ENCODE results near the gene IL17REL.

The IL17REL gene

DNA sequence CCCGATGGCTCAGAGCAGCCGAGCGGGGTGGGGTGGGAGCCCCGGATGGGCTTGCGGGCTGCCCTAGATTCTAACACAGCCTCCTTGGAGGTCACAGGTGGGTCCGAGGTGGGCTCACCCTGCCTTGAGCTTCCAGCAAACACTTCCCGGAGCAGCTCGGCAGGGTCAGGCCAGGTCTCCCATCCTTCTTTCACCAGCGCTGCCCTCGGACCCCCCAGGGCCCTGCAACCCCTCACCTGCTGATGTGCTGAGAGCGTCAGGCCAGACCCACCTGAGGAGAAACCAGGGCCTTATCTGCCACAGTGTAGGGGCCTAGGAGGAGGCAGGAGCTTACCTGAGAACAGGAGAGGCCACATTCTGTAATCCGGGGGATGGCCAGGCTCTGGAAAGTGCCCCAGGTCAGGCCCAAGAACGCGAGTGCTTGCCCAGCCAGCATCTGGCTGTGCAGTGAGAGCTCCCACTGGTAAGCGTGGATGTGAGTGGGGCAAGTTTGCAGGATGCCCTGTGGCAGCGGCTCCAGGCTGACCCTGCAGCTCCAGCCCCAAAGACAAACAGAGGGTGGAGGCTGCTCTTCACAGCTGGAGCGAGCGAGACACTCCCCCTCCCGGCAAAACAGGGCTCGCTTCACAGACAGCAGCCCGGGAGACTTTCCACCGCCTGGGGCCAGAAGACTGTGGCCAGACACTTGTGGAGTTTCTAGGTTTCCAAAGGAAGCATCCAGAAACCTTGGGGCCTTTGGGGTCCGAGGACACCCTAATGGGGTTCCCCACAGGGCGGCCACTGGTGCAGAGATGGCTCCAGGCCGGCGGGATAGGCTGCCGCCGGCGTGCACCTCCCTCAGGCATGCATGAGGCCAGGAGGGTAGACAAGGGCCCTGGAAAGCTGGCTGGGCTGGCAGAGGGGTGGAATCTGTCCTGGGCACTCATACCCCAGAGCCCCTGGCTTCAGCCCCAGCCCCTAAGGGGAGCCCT, at the start of gene IL17REL:
Gene IL17REL (minus strand): TSS at position 555 of the 971 bp plus-strand sequence. CDS start 119 bp downstream, at position 436.
- Histone ChIP-seq H3K36me3 (ENCODE audit: control insufficient read depth in 2 of 2, insufficient read depth in 2 of 2, low read length in 2 of 2) (no peaks in the 10 kb centered on the region), H3K4me1 (ENCODE audit: control insufficient read depth in 2 of 2, insufficient read depth in 2 of 2, low read length in 2 of 2) (no peaks in the 10 kb centered on the region), H3K27ac (ENCODE audit: low read depth in 2 of 2, low read length in 2 of 2) (no peak within 1 kb of the TSS), H3K4me3 (ENCODE audit: low read length in 2 of 2) (no peak within 1 kb of the TSS), H3K9ac (ENCODE audit: low read depth in 1 of 2, low read length in 2 of 2) (no peak within 1 kb of the TSS), H3K9me3 (ENCODE audit: control insufficient read depth in 2 of 2, low read length in 2 of 2) (no peaks in the 10 kb centered on the region), H3K27me3 (ENCODE audit: control insufficient read depth in 2 of 2, insufficient read depth in 2 of 2, low read length in 2 of 2) (peaks cover 26 to 47% of the 10 kb centered on the region in 2 donors)

- Histone ChIP-seq H3K4me3 (ENCODE audit: low read length in 2 of 2) (no peak overlapping the region), H3K36me3 (ENCODE audit: control insufficient read depth in 2 of 2, insufficient read depth in 2 of 2, low read length in 2 of 2) (no peaks in the 10 kb centered on the region), H3K4me1 (ENCODE audit: control insufficient read depth in 2 of 2, insufficient read depth in 2 of 2, low read length in 2 of 2) (no peaks in the 10 kb centered on the region), H3K27ac (ENCODE audit: low read depth in 2 of 2, low read length in 2 of 2) (no peak overlapping the region), H3K9me3 (ENCODE audit: control insufficient read depth in 2 of 2, low read length in 2 of 2) (no peaks in the 10 kb centered on the region), H3K9ac (ENCODE audit: low read depth in 1 of 2, low read length in 2 of 2) (no peak overlapping the region), H3K27me3 (ENCODE audit: control insufficient read depth in 2 of 2, insufficient read depth in 2 of 2, low read length in 2 of 2) (peaks cover 6 to 8% of the 10 kb centered on the region in 2 donors)
Observed at GRCh38 chr22:50061824-50062355, 49.3 kb upstream of the IL17REL start.

GRCh38 chr22:50061141-50061823, 48.7 kb upstream of the IL17REL start:
- no peak overlapping the region for H3K27ac ChIP-seq (ENCODE audit: low read depth in 2 of 2, low read length in 2 of 2)
- no peaks in the 10 kb centered on the region for H3K4me1 ChIP-seq (ENCODE audit: control insufficient read depth in 2 of 2, insufficient read depth in 2 of 2, low read length in 2 of 2)
- no peak overlapping the region for H3K9ac ChIP-seq (ENCODE audit: low read depth in 1 of 2, low read length in 2 of 2)
- H3K27me3 ChIP-seq (ENCODE audit: control insufficient read depth in 2 of 2, insufficient read depth in 2 of 2, low read length in 2 of 2): peaks cover 6 to 8% of the 10 kb centered on the region in 2 donors
- H3K36me3 ChIP-seq (ENCODE audit: control insufficient read depth in 2 of 2, insufficient read depth in 2 of 2, low read length in 2 of 2): no peaks in the 10 kb centered on the region
- H3K9me3 ChIP-seq (ENCODE audit: control insufficient read depth in 2 of 2, low read length in 2 of 2): no peaks in the 10 kb centered on the region
- H3K4me3 ChIP-seq (ENCODE audit: low read length in 2 of 2): no peak overlapping the region

DNA sequence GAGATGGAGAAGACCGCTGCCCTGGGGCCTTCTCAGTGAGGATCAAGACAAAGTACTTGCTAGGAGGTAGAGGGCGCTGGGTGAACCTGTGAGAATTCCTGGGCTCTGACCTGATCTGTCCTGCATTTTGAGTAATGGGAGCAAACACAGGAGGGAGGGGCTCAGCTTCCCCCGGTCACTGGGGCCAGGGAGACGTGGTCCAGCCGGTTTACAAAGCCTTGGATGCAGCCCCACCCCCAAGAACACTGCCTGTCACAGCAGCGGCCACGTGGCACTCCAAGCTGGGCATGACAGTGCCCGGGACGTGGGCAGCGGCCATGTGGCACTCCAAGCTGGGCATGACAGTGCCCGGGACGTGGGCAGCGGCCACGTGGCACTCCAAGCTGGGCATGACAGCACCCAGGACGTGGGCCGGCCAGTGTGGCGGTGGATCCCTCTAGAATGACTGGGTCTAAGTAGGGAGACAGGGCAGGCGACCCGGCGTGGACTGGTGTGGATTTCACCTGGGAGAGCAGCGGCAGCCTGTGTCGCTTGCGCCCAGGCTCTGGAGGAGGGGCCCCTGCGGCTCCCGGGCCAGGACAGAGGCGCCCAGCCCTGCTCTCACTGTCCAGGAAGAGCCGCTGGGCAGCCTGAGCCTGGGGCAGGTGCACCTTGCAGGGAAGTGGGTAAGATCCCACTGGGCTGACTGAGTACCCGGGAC, 48.0 kb upstream of the IL17REL start:
- Histone ChIP-seq H3K27me3 (ENCODE audit: control insufficient read depth in 2 of 2, insufficient read depth in 2 of 2, low read length in 2 of 2) (peaks cover 6 to 8% of the 10 kb centered on the region in 2 donors), H3K27ac (ENCODE audit: low read depth in 2 of 2, low read length in 2 of 2) (no peak overlapping the region)

GRCh38 chr22:50059881-50060262, 47.3 kb upstream of the IL17REL start:
- Histone ChIP-seq H3K27me3 (ENCODE audit: control insufficient read depth in 2 of 2, insufficient read depth in 2 of 2, low read length in 2 of 2) (peaks cover 6 to 8% of the 10 kb centered on the region in 2 donors), H3K4me3 (ENCODE audit: low read length in 2 of 2) (no peak overlapping the region), H3K9me3 (ENCODE audit: control insufficient read depth in 2 of 2, low read length in 2 of 2) (no peaks in the 10 kb centered on the region), H3K4me1 (ENCODE audit: control insufficient read depth in 2 of 2, insufficient read depth in 2 of 2, low read length in 2 of 2) (no peaks in the 10 kb centered on the region), H3K27ac (ENCODE audit: low read depth in 2 of 2, low read length in 2 of 2) (no peak overlapping the region), H3K36me3 (ENCODE audit: control insufficient read depth in 2 of 2, insufficient read depth in 2 of 2, low read length in 2 of 2) (no peaks in the 10 kb centered on the region), H3K9ac (ENCODE audit: low read depth in 1 of 2, low read length in 2 of 2) (no peak overlapping the region)

More for the DNA sequence above, 48.0 kb upstream of the IL17REL start:
- Histone ChIP-seq H3K4me1 (ENCODE audit: control insufficient read depth in 2 of 2, insufficient read depth in 2 of 2, low read length in 2 of 2) (no peaks in the 10 kb centered on the region), H3K9me3 (ENCODE audit: control insufficient read depth in 2 of 2, low read length in 2 of 2) (no peaks in the 10 kb centered on the region), H3K4me3 (ENCODE audit: low read length in 2 of 2) (no peak overlapping the region), H3K9ac (ENCODE audit: low read depth in 1 of 2, low read length in 2 of 2) (no peak overlapping the region), H3K36me3 (ENCODE audit: control insufficient read depth in 2 of 2, insufficient read depth in 2 of 2, low read length in 2 of 2) (no peaks in the 10 kb centered on the region)

DNA sequence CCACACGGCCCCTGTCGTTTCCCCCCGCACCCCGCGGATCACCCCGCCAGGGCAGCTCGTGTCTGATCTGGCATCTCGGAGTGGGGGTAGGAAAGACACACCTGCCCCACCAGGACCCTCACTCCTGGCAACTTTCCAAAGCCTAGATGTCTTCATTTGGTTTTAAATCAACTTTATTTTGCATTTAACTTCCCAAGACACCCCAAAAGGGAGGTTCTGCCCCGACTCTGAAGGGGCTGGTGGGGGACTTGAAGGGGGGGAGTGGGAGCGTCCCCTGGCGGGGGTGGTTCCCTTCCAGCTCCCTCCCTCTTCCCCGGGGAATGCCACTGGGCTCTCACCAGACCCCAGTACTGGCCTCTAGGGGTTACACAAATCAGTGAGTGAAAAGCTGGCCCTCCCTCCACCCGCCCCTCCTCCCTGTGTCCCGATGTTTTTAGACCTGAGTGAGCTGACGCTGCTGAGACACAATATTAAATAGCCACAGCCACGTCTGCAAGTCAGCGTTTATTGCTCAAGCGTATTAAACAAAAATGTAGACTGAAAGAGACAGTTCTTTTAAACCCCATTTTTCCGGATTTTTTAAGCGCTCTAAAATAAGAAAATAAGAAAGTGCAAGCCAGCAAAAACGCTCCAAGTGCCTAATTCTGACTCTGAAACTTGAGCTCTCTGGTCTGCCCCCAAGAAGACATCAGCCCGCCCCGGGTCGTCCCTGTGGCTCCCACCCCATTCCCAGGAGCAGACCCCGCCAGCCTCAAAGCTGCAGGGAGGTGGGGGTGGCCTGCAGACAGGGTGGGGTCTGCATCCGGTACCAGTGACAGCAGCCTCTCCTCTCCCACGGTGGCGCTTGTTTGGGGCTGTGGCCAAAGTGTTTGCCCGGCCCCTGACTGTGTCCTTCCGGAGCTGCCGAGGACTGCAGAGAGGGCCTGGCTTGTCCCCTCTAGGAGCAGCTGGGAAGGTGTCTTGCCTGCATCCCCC, 46.6 kb upstream of the IL17REL start:
- H3K4me1 ChIP-seq (ENCODE audit: control insufficient read depth in 2 of 2, insufficient read depth in 2 of 2, low read length in 2 of 2): no peaks in the 10 kb centered on the region
- H3K4me3 ChIP-seq (ENCODE audit: low read length in 2 of 2): no peak overlapping the region
- H3K27ac ChIP-seq (ENCODE audit: low read depth in 2 of 2, low read length in 2 of 2): no peak overlapping the region
- no peaks in the 10 kb centered on the region for H3K36me3 ChIP-seq (ENCODE audit: control insufficient read depth in 2 of 2, insufficient read depth in 2 of 2, low read length in 2 of 2)
- no peak overlapping the region for H3K9ac ChIP-seq (ENCODE audit: low read depth in 1 of 2, low read length in 2 of 2)
- H3K9me3 ChIP-seq (ENCODE audit: control insufficient read depth in 2 of 2, low read length in 2 of 2): no peaks in the 10 kb centered on the region
- peaks cover 6 to 8% of the 10 kb centered on the region in 2 donors for H3K27me3 ChIP-seq (ENCODE audit: control insufficient read depth in 2 of 2, insufficient read depth in 2 of 2, low read length in 2 of 2)

DNA sequence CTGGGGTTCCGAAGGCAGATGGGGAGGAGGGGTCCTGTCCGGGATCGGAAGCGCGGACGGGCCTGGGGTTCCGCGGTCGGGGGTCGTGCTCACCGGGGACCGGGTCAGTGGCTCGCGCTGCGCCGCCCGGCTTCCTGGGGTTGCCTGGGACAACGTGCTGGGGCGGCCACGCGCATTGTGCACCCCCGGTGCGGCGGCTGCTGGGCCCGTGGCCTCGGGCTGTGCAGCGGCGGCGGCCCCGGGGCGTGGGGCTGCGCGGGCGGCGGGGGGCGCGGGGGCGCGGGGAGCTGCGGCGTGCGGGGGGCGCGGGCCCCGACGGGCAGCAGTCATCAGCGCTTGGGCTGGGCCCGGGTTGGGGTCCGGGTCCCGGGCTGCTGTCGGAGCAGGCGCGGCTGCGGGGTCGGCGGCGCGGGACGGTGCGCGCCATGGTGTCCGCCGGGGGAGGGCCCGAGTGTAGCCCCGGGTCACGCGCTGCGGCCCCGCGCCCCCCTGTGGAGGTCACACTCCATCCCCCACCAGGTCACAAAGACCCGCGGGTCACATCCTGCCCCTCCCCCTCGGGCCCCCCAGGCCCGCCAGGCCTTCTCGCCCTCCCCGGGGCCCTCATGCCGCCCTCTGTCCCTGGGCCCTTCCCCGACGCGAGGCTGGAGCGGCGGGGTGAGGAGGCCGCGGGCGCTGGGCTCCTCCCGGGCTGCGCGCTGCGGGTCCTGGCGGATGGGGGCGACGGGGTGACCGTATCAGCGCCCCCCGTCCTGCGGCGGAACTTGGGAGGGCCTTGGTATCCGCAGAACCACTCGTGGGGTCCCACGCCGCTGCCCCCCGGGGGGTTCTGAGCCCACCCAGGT, 45.7 kb upstream of the IL17REL start, which contains the start of gene TTLL8:
Gene TTLL8 (minus strand): TSS at position 238 of the 845 bp plus-strand sequence.
- Histone ChIP-seq H3K4me3 (ENCODE audit: low read length in 2 of 2) (no peak within 1 kb of the TSS), H3K9me3 (ENCODE audit: control insufficient read depth in 2 of 2, low read length in 2 of 2) (peaks cover 0 to 3% of the 10 kb centered on the region in 2 donors), H3K36me3 (ENCODE audit: control insufficient read depth in 2 of 2, insufficient read depth in 2 of 2, low read length in 2 of 2) (no peaks in the 10 kb centered on the region), H3K27ac (ENCODE audit: low read depth in 2 of 2, low read length in 2 of 2) (no peak within 1 kb of the TSS), H3K9ac (ENCODE audit: low read depth in 1 of 2, low read length in 2 of 2) (no peak within 1 kb of the TSS), H3K4me1 (ENCODE audit: control insufficient read depth in 2 of 2, insufficient read depth in 2 of 2, low read length in 2 of 2) (no peaks in the 10 kb centered on the region), H3K27me3 (ENCODE audit: control insufficient read depth in 2 of 2, insufficient read depth in 2 of 2, low read length in 2 of 2) (peaks cover 6 to 8% of the 10 kb centered on the region in 2 donors)

- peaks cover 6 to 8% of the 10 kb centered on the region in 2 donors for H3K27me3 ChIP-seq (ENCODE audit: control insufficient read depth in 2 of 2, insufficient read depth in 2 of 2, low read length in 2 of 2)
- H3K27ac ChIP-seq (ENCODE audit: low read depth in 2 of 2, low read length in 2 of 2): no peak overlapping the region
Observed at GRCh38 chr22:50057278-50058060, 44.9 kb upstream of the IL17REL start.

More at GRCh38 chr22:50057278-50058060, 44.9 kb upstream of the IL17REL start:
- Histone ChIP-seq H3K36me3 (ENCODE audit: control insufficient read depth in 2 of 2, insufficient read depth in 2 of 2, low read length in 2 of 2) (no peaks in the 10 kb centered on the region), H3K4me3 (ENCODE audit: low read length in 2 of 2) (no peak overlapping the region), H3K9me3 (ENCODE audit: control insufficient read depth in 2 of 2, low read length in 2 of 2) (peaks cover 0 to 3% of the 10 kb centered on the region in 2 donors), H3K9ac (ENCODE audit: low read depth in 1 of 2, low read length in 2 of 2) (no peak overlapping the region), H3K4me1 (ENCODE audit: control insufficient read depth in 2 of 2, insufficient read depth in 2 of 2, low read length in 2 of 2) (no peaks in the 10 kb centered on the region)

Data from mucosa of rectum (tissue), 2 donors.